Neural progenitor cell (in vitro differentiated cells): ENCODE results near the gene HEXD.

Source experiments
- CTCF ChIP-seq: fragments of 200-600 bp; sonication (generic); IDR thresholded peaks from 2 replicates; pipeline ENCODE4 v1.5.1; 2017; ENCODE audit warnings: antibody characterized with exemption, mild to moderate bottlenecking
- EZH2 ChIP-seq: fragments of 200-600 bp; sonication (generic); IDR thresholded peaks from 2 replicates; pipeline ENCODE4 v1.6.1; 2017; ENCODE audit warnings: antibody characterized with exemption, mild to moderate bottlenecking, moderate library complexity

- no peak for TF ChIP-seq CTCF
- TF ChIP-seq EZH2, result no peak
Observed at GRCh38 chr17:82461827-82462524, 43.8 kb downstream of the HEXD start.
